ENCODE measurements around the gene CACTIN.
"Not testable (repeated sequence)": the region's sequence is repeated elsewhere in the genome, so short reads cannot be mapped to it uniquely, and the experiment has no call there.

CACTIN gene

GRCh38 chr19:3626473-3627350 lies at the start of gene CACTIN:
Gene CACTIN, minus strand, starts transcription at chr19:3626790. Its CDS starts 28 bp downstream, at chr19:3626762.
- DNase-seq, result peak; percentile 97 to 99

GRCh38 chr19:3674784-3675543 lies 48.4 kb upstream of the CACTIN start:
- no peak for DNase-seq

- no peak for DNase-seq
Measured at GRCh38 chr19:3673506-3674439, 47.2 kb upstream of the CACTIN start.

- DNase-seq, result no peak
Measured at GRCh38 chr19:3672993-3673392, 46.4 kb upstream of the CACTIN start.

GRCh38 chr19:3672575-3672948 lies 46.0 kb upstream of the CACTIN start:
- no peak for DNase-seq

- DNase-seq, result no peak
Measured at GRCh38 chr19:3671680-3672574, 45.3 kb upstream of the CACTIN start.

GRCh38 chr19:3670796-3671679 lies 44.4 kb upstream of the CACTIN start:
- DNase-seq, result no peak

GRCh38 chr19:3669947-3670795 lies 43.6 kb upstream of the CACTIN start:
- DNase-seq, result no peak

- no peak for DNase-seq
Measured at GRCh38 chr19:3669082-3669946, 42.7 kb upstream of the CACTIN start.

GRCh38 chr19:3668331-3669081 lies 41.9 kb upstream of the CACTIN start:
- no peak for DNase-seq

- no peak for DNase-seq
Measured at GRCh38 chr19:3667766-3668165, 41.2 kb upstream of the CACTIN start.

GRCh38 chr19:3667037-3667638 lies 40.5 kb upstream of the CACTIN start:
- no peak for DNase-seq

GRCh38 chr19:3666545-3666856 lies 39.9 kb upstream of the CACTIN start:
- not testable (repeated sequence) for DNase-seq

GRCh38 chr19:3665681-3666544 lies 39.3 kb upstream of the CACTIN start:
- DNase-seq, result peak in 1 of 2 experiments; percentile 4

- no peak for DNase-seq
Measured at GRCh38 chr19:3664879-3665642, 38.5 kb upstream of the CACTIN start.

GRCh38 chr19:3663838-3664237 lies 37.2 kb upstream of the CACTIN start:
- no peak for DNase-seq
